NCI-H460 (cell line): ENCODE results near the gene CLDN34. TPM values are rescaled to one million over a fixed set of nuclear protein-coding genes. Genes with fewer than 3 reads are reported as not detected.

Source experiments
- DNase-seq: peaks from one replicate; pipeline ENCODE4 v3.0.0-alpha.2; 2016; ENCODE audit warnings: low read depth; ENCODE audit errors: extremely low read depth
- total RNA-seq: library from RNA; depleted of rRNA; stranded (reverse); fragments of >200 nt; shearing (Covaris generic); gene quantifications from 2 replicates; pipeline ENCODE4 v1.2.3, GENCODE V29; 2014

Gene CLDN34
- total RNA-seq, 1 experiment from 2014 or later: not detected

GRCh38 chrX:9977635-9978034 lies 10.5 kb downstream of the CLDN34 start:
- no peak for DNase-seq

GRCh38 chrX:9980401-9980800 lies 13.2 kb downstream of the CLDN34 start:
- DNase-seq: no peak

GRCh38 chrX:9980927-9981326 lies 13.8 kb downstream of the CLDN34 start:
- DNase-seq: no peak

- no peak for DNase-seq
These were observed 16.3 kb downstream of the CLDN34 start for GRCh38 chrX:9983441-9983840.

GRCh38 chrX:9983846-9984245 lies 16.7 kb downstream of the CLDN34 start:
- no peak for DNase-seq

GRCh38 chrX:9988762-9989161 lies 21.6 kb downstream of the CLDN34 start:
- DNase-seq: no peak

GRCh38 chrX:9992061-9992460 lies 24.9 kb downstream of the CLDN34 start:
- DNase-seq: no peak

GRCh38 chrX:9992724-9993123 lies 25.6 kb downstream of the CLDN34 start:
- DNase-seq: no peak

GRCh38 chrX:9995855-9996339 lies 28.7 kb downstream of the CLDN34 start:
- peak; percentile 66 for DNase-seq

- no peak for DNase-seq
These were observed 29.9 kb downstream of the CLDN34 start for GRCh38 chrX:9997041-9997440.

- DNase-seq: no peak
These were observed 30.4 kb downstream of the CLDN34 start for GRCh38 chrX:9997524-9997923.

- no peak for DNase-seq
These were observed 34.3 kb downstream of the CLDN34 start for GRCh38 chrX:10001496-10001895.

- no peak for DNase-seq
These were observed 37.8 kb downstream of the CLDN34 start for GRCh38 chrX:10004832-10005475.

GRCh38 chrX:10006086-10006485 lies 38.9 kb downstream of the CLDN34 start:
- DNase-seq: no peak

GRCh38 chrX:10006770-10007169 lies 39.6 kb downstream of the CLDN34 start:
- no peak for DNase-seq

- DNase-seq: no peak
These were observed 40.5 kb downstream of the CLDN34 start for GRCh38 chrX:10007621-10008020.

- DNase-seq: no peak
These were observed 41.4 kb downstream of the CLDN34 start for GRCh38 chrX:10008483-10009056.

GRCh38 chrX:10009741-10010140 lies 42.6 kb downstream of the CLDN34 start:
- no peak for DNase-seq

- DNase-seq: no peak
These were observed 43.5 kb downstream of the CLDN34 start for GRCh38 chrX:10010686-10011085.

- DNase-seq: no peak
These were observed 44.2 kb downstream of the CLDN34 start for GRCh38 chrX:10011261-10011931.

- DNase-seq: no peak
These were observed 44.8 kb downstream of the CLDN34 start for GRCh38 chrX:10011991-10012390.
